IPS DF 6.9 (cell line): Measurements from ENCODE around the gene NHERF1.

Experiments
- DNase-seq: peaks from one replicate; pipeline ENCODE4 v3.0.0-alpha.2; 2013; ENCODE audit warnings: low read depth, low spot score
- H3K27ac ChIP-seq: one replicate; pipeline ENCODE4 v1.5.1; 2013; ENCODE audit warnings: low read length, control low read depth
- H3K27me3 ChIP-seq: 2 replicates; pipeline ENCODE4 v1.6.1; 2013; ENCODE audit warnings: mild to moderate bottlenecking, low read length; ENCODE audit not compliant: control insufficient read depth, insufficient read depth
- H3K36me3 ChIP-seq: 2 replicates; pipeline ENCODE4 v1.6.1; 2013; ENCODE audit warnings: low read length; ENCODE audit not compliant: control insufficient read depth, insufficient read depth
- H3K4me1 ChIP-seq: 2 replicates; pipeline ENCODE4 v1.6.1; 2013; ENCODE audit warnings: low read length; ENCODE audit not compliant: control insufficient read depth, insufficient read depth
- H3K4me3 ChIP-seq: 2 replicates; pipeline ENCODE4 v1.5.1; 2013; ENCODE audit warnings: mild to moderate bottlenecking, low read length
- H3K9me3 ChIP-seq: 2 replicates; pipeline ENCODE4 v1.6.1; 2013; ENCODE audit warnings: low read length, inconsistent platforms; ENCODE audit not compliant: control insufficient read depth, insufficient read depth
- WGBS: extraction: QIAGEN DNeasy Blood & Tissue Kit; methylation state at CpG from one replicate; pipeline ENCODE4 v1.1.7; 2013; ENCODE audit warnings: mixed read lengths, missing lambda C conversion rate; ENCODE audit not compliant: insufficient read length, insufficient coverage; 5-methylcytosine and 5-hydroxymethylcytosine counted together

Gene NHERF1

DNA sequence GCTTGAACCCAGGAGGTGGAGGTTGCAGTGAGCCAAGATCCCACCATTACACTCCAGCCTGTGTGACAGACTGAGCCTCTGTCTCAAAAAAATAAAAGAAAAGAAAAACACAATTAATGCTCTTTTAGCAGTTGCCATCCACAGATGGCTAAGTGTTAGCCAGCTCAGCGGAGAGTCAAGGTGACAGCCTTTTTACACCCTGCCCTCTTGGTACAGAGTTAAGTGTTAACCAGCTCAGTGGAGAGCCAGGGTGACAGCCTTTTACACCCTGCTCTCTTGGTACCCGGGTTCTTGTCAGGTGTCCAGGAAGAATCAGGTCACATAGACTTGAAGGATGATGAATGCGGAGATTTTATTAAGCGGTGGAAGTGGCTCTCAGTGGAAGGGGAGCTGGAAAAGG, 27.9 kb upstream of the NHERF1 start:
- no peaks in the 10 kb centered on the region for H3K27me3 ChIP-seq
- no CpG with 5 or more reads among the region's 4 CpGs for WGBS
- no peak overlapping the region for H3K4me3 ChIP-seq
- H3K9me3 ChIP-seq, result no peaks in the 10 kb centered on the region
- no peaks in the 10 kb centered on the region for H3K4me1 ChIP-seq
- DNase-seq, result no peak
- no peaks in the 10 kb centered on the region for H3K36me3 ChIP-seq
- no peak overlapping the region for H3K27ac ChIP-seq

GRCh38 chr17:74722782-74723181, 25.6 kb upstream of the NHERF1 start:
- no peak for DNase-seq
- no CpG with 5 or more reads among the region's 4 CpGs for WGBS
- no peaks in the 10 kb centered on the region for H3K36me3 ChIP-seq
- H3K27ac ChIP-seq, result no peak overlapping the region
- H3K4me1 ChIP-seq, result no peaks in the 10 kb centered on the region
- H3K27me3 ChIP-seq, result no peaks in the 10 kb centered on the region
- no peaks in the 10 kb centered on the region for H3K9me3 ChIP-seq
- no peak overlapping the region for H3K4me3 ChIP-seq

GRCh38 chr17:74723891-74724290, 24.5 kb upstream of the NHERF1 start:
- Histone ChIP-seq H3K9me3 (no peaks in the 10 kb centered on the region), H3K36me3 (no peaks in the 10 kb centered on the region), H3K27ac (no peak overlapping the region), H3K27me3 (no peaks in the 10 kb centered on the region), H3K4me3 (no peak overlapping the region), H3K4me1 (no peaks in the 10 kb centered on the region)
- WGBS, result no CpG with 5 or more reads among the region's 5 CpGs
- no peak for DNase-seq

DNA sequence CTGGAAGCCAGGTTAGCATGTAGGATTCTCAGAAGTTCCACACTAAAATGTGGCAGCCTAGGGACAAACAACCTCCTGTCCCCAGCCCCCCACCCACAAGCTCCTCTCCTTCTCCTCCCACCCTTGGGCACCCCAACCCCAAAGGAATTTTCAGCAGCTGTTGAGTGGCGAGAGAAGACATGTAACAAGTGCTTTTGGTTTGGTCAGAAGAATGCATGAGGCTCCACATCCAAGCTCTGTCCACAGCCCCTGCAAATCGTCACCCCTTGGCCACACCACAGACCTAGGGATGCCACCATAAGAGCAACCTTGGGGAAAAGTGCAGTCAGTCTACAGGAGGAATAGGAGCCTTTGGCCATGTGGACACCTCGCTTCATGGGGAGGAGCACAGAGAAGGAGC, 23.3 kb upstream of the NHERF1 start:
- Histone ChIP-seq H3K27ac (no peak overlapping the region), H3K4me1 (no peaks in the 10 kb centered on the region), H3K4me3 (no peak overlapping the region), H3K36me3 (no peaks in the 10 kb centered on the region), H3K27me3 (no peaks in the 10 kb centered on the region), H3K9me3 (no peaks in the 10 kb centered on the region)
- DNase-seq, result no peak
- WGBS, result no CpG with 5 or more reads among the region's 3 CpGs

- H3K27ac ChIP-seq, result no peak overlapping the region
Observed at GRCh38 chr17:74728033-74728701, 20.3 kb upstream of the NHERF1 start.

GRCh38 chr17:74728702-74729075, 19.7 kb upstream of the NHERF1 start:
- H3K27ac ChIP-seq, result no peak overlapping the region
- H3K4me3 ChIP-seq, result no peak overlapping the region
- WGBS, result no CpG with 5 or more reads among the region's 3 CpGs
- no peak for DNase-seq
- no peaks in the 10 kb centered on the region for H3K27me3 ChIP-seq
- H3K9me3 ChIP-seq, result no peaks in the 10 kb centered on the region
- no peaks in the 10 kb centered on the region for H3K36me3 ChIP-seq
- H3K4me1 ChIP-seq, result no peaks in the 10 kb centered on the region

More at GRCh38 chr17:74728033-74728701, 20.3 kb upstream of the NHERF1 start:
- WGBS, result no CpG with 5 or more reads among the region's 3 CpGs
- no peak for DNase-seq
- no peaks in the 10 kb centered on the region for H3K27me3 ChIP-seq
- no peak overlapping the region for H3K4me3 ChIP-seq
- H3K4me1 ChIP-seq, result no peaks in the 10 kb centered on the region
- H3K9me3 ChIP-seq, result no peaks in the 10 kb centered on the region
- no peaks in the 10 kb centered on the region for H3K36me3 ChIP-seq

- H3K9me3 ChIP-seq, result no peaks in the 10 kb centered on the region
- no CpG with 5 or more reads among the region's 5 CpGs for WGBS
- no peaks in the 10 kb centered on the region for H3K4me1 ChIP-seq
- no peak for DNase-seq
- H3K27me3 ChIP-seq, result no peaks in the 10 kb centered on the region
- no peak overlapping the region for H3K27ac ChIP-seq
- H3K4me3 ChIP-seq, result no peak overlapping the region
- H3K36me3 ChIP-seq, result no peaks in the 10 kb centered on the region
Observed at GRCh38 chr17:74729368-74729767, 19.1 kb upstream of the NHERF1 start.

DNA sequence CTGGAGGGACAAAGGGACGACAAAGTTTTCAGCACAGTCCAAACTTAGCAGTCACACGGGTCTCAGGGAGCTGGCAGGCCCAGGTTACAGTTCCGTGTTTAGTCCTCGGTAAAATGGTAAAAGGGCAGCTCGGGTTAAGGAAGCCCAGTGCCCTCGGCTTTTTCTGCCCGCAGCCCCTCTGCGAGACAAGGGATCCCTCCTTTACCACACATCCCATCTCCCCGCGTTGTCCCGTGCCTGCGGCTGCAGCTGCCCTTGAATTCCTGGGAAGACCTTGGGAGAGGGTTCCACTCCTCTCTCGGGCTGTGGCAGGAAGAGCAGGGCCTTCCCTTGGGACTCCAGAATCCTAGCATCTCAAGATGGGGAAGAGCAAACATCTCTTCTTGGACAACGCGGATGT, 18.6 kb upstream of the NHERF1 start:
- Histone ChIP-seq H3K9me3 (no peaks in the 10 kb centered on the region), H3K36me3 (no peaks in the 10 kb centered on the region), H3K4me1 (no peaks in the 10 kb centered on the region), H3K27me3 (no peaks in the 10 kb centered on the region), H3K4me3 (no peak overlapping the region), H3K27ac (no peak overlapping the region)
- DNase-seq, result no peak
- WGBS, result no CpG with 5 or more reads among the region's 15 CpGs

DNA sequence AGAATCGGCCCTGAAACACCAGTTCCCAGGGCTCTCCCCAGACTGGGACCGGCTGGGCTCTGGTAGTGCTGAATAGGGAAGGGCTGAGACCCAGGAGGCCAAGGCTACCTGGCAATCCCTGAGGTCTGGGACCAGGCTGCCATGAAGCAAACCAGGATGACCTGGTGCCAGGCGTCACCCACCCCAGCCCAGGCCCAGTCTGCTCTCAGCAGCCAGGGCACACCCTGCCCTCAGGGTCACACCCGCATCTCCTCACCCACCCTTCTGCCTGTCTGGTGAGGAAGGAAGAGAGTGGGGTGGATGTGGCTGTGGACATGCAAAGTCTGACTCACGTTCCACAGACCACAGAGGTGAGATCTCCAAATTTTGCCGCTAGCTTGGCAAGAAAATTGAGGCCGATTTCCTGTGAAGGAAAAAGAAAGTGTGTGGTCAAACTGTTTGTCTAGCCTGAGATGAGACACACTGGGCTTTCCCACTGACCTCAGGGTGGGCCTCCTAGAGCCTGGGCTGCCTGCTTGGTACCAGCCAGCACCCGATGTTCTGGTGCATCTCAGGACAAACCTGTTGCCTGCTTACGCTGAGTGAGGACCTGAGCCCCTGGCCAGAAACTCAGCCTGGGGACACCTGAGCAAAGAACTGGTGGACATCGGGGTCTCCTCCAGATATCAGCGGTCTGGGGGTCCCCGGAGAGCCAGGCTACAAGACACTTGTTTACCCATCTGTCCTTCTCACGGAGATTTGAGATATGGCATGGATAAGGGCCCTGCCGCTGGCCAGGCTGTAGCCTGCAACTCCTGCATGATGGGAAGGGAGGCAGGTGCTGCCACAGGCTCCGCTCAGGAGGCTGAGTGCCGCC, 17.7 kb upstream of the NHERF1 start:
- Histone ChIP-seq H3K4me3 (no peak overlapping the region), H3K4me1 (no peaks in the 10 kb centered on the region), H3K9me3 (no peaks in the 10 kb centered on the region), H3K27ac (no peak overlapping the region), H3K27me3 (no peaks in the 10 kb centered on the region), H3K36me3 (no peaks in the 10 kb centered on the region)
- WGBS, result no CpG with 5 or more reads among the region's 16 CpGs
- no peak for DNase-seq

GRCh38 chr17:74731347-74731605, 17.2 kb upstream of the NHERF1 start:
- Histone ChIP-seq H3K4me1 (no peaks in the 10 kb centered on the region), H3K27ac (no peak overlapping the region), H3K9me3 (no peaks in the 10 kb centered on the region), H3K4me3 (no peak overlapping the region), H3K27me3 (no peaks in the 10 kb centered on the region), H3K36me3 (no peaks in the 10 kb centered on the region)
- no CpG with 5 or more reads among the region's 4 CpGs for WGBS
- no peak for DNase-seq
